Neutrophil (primary cell): Measurements from ENCODE around the gene SPPL2C.

Experiments used
- H3K27ac ChIP-seq: fragments of 200-600 bp; sonication (generic); 2 replicates; pipeline ENCODE4 v1.5.1; 2016; ENCODE audit warnings: mild to moderate bottlenecking, moderate library complexity
- H3K27me3 ChIP-seq: fragments of 200-600 bp; sonication (generic); 2 replicates; pipeline ENCODE4 v1.6.0; 2016; ENCODE audit warnings: mild to moderate bottlenecking
- H3K36me3 ChIP-seq: fragments of 200-600 bp; sonication (generic); 2 replicates; pipeline ENCODE4 v1.5.1; 2017
- H3K4me1 ChIP-seq, 2 experiments: fragments of 200-600 bp in 1 of 2; sonication (generic) in 1 of 2; 1 replicate in 1 of 2; 2 replicates in 1 of 2; pipeline versions ENCODE4 v1.5.1 to v1.6.1; 2013 to 2016; ENCODE audit warnings: low read depth in 1 of 2, low read length in 1 of 2, mild to moderate bottlenecking in 1 of 2, moderate library complexity in 1 of 2; ENCODE audit not compliant: control insufficient read depth in 1 of 2, insufficient read depth in 1 of 2
- H3K4me3 ChIP-seq, 2 experiments: fragments of 200-600 bp in 1 of 2; sonication (generic) in 1 of 2; 1 replicate in 1 of 2; 2 replicates in 1 of 2; pipeline ENCODE4 v1.5.1; 2013 to 2016; ENCODE audit warnings: low read depth in 1 of 2, low read length in 1 of 2, mild to moderate bottlenecking in 1 of 2, moderate library complexity in 1 of 2
- H3K9me3 ChIP-seq: fragments of 200-600 bp; sonication (generic); 2 replicates; pipeline ENCODE4 v1.5.1; 2016
- CTCF ChIP-seq: fragments of 200-600 bp; sonication (generic); IDR thresholded peaks from 2 replicates; pipeline ENCODE4 v1.5.1; 2016; ENCODE audit warnings: antibody characterized with exemption

The SPPL2C gene

GRCh38 chr17:45824475-45824874, 20.2 kb upstream of the SPPL2C start:
- Histone ChIP-seq H3K4me3 (no peak overlapping the region), H3K27me3 (peaks cover 34% of the 10 kb centered on the region), H3K4me1 (no peaks in the 10 kb centered on the region), H3K27ac (no peak overlapping the region), H3K36me3 (no peaks in the 10 kb centered on the region), H3K9me3 (no peaks in the 10 kb centered on the region)
- no peak for TF ChIP-seq CTCF

DNA sequence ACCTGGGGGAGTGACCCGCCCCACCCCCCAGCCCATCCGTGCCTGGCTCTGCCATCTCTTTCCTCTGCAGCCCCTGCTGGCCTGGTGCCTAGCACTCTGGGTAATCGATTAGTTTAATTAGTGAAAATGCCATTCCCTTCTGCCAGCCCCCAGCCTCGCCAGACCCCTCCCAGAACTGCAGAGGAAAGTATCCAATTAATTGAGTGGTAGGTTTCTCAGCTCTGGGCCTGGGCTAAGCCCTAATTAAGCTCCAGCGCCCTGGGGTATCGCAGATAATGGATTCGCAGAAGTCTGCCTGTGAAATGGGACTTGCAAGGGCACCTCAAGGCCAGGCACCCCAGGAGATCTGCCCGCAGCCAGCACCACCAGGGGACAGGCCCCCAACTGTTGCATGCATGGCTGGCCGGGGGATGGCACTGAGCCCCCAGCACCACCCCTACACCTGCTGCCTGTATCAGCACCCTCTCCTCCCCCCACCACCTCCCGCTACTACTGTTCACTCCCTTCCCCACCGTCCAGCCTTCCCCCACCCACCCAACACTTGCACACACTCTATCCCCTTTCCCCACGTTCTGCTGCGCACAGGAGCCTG, 19.7 kb upstream of the SPPL2C start:
- no peak overlapping the region for H3K27ac ChIP-seq
- no peaks in the 10 kb centered on the region for H3K36me3 ChIP-seq
- H3K27me3 ChIP-seq: peaks cover 33% of the 10 kb centered on the region
- no peaks in the 10 kb centered on the region for H3K9me3 ChIP-seq
- TF ChIP-seq CTCF: no peak
- H3K4me3 ChIP-seq: no peak overlapping the region
- no peaks in the 10 kb centered on the region for H3K4me1 ChIP-seq

- Histone ChIP-seq H3K27ac (no peak overlapping the region), H3K27me3 (peaks cover 31% of the 10 kb centered on the region), H3K4me3 (no peak overlapping the region), H3K4me1 (no peaks in the 10 kb centered on the region), H3K9me3 (no peaks in the 10 kb centered on the region), H3K36me3 (no peaks in the 10 kb centered on the region)
- TF ChIP-seq CTCF: no peak
Measured at GRCh38 chr17:45825792-45826191, 18.9 kb upstream of the SPPL2C start.

DNA sequence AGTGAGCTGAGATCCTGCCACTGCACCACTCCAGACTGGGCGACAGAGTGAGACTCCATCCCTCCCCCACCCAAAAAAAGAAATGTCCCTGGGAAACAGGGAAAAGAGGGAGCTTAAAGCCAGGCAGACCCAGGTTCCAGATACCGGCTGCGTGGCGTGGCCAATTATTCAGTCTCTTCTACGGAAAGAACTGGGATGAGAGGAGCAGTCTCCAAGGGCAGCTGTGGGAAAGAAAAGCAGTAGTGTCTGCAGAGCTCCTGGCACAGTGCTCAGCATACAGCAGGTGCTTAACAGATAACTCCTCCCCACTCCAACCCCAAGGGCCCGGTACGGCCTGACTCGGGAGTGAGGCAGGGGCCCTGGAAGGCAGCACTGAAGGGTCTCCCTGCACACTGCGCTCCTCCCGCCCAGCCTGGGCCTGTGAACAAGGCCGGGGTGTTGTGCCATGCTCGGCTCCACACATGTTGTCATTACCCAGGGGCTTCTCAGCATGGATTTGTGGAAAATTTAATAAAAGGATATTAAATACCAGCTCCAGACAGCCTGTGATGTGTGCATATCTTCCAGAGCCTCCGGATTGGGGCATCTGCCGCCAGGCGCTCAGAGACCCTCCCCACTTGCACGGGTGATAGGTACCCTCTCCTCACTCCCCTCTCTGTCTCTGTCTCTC, 17.6 kb upstream of the SPPL2C start:
- Histone ChIP-seq H3K36me3 (no peaks in the 10 kb centered on the region), H3K9me3 (no peaks in the 10 kb centered on the region), H3K27me3 (peaks cover 42% of the 10 kb centered on the region), H3K4me1 (no peaks in the 10 kb centered on the region), H3K4me3 (no peak overlapping the region), H3K27ac (no peak overlapping the region)
- no peak for TF ChIP-seq CTCF

GRCh38 chr17:45828171-45828570, 16.5 kb upstream of the SPPL2C start:
- no peaks in the 10 kb centered on the region for H3K36me3 ChIP-seq
- H3K4me1 ChIP-seq: no peaks in the 10 kb centered on the region
- TF ChIP-seq CTCF: no peak
- H3K27ac ChIP-seq: no peak overlapping the region
- H3K4me3 ChIP-seq: no peak overlapping the region
- no peaks in the 10 kb centered on the region for H3K9me3 ChIP-seq
- peaks cover 42% of the 10 kb centered on the region for H3K27me3 ChIP-seq
